ENCODE measurements around the gene SMTN.
A peak's percentile ranks its signal among the peaks of the same experiment; 100 is the strongest.

SMTN gene

DNA sequence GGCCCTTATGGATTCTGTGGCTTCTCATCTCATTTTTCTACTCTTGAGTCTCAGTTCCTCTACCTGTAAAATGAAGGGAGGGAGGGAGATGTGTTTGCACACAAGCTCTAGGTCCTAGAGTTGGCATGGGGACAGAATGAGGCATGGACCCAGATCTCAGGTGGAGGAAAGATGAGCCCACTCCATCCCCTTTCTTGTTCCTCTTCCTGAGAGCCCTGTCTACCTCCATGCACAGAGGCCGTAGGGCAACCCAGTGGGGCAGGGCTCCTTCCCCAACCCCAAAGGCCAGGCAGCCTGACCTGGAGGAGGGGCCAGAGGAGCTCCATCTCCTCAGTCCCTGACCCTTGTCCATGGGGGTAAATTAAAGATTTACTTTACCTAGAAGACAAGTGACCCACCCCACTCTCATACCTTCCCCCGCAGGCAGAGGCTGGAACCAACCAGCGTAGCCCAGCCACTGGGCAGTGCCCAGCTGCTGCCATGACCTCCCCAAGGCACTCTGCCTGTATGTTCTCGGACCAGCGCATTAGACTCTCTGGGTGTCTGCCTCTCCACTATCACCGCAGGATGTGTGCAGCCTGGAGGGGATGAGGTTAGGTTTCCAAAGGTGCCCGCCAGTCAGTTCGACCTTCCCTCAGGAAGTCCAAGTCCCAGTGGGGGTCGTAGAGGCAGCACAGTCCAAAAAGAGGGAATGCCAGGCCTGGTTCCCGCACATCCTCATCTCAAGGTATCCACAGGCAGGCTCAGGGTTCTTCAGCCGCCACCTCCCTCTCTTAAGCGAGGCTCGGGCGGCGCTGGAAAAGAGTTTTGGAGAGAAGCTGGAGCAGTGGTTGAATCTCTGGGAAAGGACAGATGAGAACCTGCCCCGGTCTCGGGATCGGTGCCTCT lies 3.0 kb downstream of the SMTN start:
- no peak for TF ChIP-seq CTCF (IDR thresholded peaks at IDR 0.05)
- peak; percentile 75 for DNase-seq (ENCODE audit: low spot score)
- peak overlapping the region; percentile 94 to 98 for H3K27ac ChIP-seq
- H3K4me3 ChIP-seq: peak overlapping the region; percentile 81

DNA sequence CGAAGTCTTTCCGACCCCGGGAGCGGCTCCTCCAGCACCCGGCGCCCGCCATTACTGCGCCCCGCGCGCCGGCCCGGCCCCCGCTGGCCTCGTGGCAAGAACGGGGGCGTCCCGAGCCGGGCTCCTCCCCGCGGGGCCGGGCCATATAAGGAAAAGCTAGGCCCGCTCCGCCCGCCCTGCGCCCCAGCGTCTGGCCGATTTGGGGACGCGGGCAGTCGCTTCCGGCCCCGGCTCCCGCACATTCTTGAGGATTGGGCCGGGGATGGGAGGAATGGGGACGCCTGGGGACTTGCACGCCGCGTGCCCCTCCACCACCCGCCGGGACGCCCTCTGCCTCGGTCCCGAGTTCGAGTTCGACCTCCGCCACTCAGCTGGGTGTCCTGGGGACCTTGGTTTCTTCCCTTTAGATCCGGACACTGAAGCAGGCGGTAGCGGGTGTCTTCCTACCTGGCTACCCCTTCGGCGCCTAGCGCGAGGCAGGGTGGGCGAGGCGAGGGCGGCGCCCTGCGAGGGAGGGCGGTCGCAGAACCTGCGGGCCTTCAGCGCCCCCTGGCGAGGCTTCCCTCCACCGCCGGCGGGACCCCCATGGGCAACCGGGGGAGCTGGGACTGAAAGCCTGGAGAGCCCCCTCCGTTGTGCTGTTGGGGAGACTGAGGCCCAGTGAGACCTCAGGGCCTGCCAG lies 3.8 kb downstream of the SMTN start:
- peak; percentile 86 for TF ChIP-seq CTCF (IDR thresholded peaks at IDR 0.05)
- H3K27ac ChIP-seq: peak overlapping the region; percentile 94 to 98
- DNase-seq (ENCODE audit: low spot score): peak; percentile 96
- H3K4me3 ChIP-seq: peak overlapping the region; percentile 81

- Histone ChIP-seq H3K4me3 (peak overlapping the region; percentile 81), H3K27ac (peak overlapping the region; percentile 94 to 98)
- no peak for DNase-seq (ENCODE audit: low spot score)
- TF ChIP-seq CTCF (IDR thresholded peaks at IDR 0.05): peak; percentile 5
Measured at GRCh38 chr22:31085493-31085824, 4.3 kb downstream of the SMTN start.

DNA sequence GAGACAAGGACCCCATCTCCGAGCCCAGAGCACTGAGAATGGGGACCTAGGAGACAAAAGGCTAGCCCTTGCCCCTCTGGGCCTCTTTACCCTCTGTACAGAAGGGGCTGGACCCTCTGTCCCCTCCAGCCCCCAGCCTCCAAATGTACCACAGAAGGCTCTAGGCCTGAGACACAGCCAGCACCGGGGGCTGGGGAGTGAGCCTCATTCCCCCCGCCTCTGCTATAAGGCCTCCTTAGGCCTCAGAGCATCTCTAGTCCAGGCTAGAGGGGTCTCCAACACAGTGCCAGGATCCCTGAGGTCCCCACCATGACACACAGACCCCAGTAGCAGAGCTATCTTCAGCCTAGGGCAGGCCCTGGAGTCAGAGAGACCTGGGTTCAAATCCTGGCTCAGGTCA lies 4.8 kb downstream of the SMTN start:
- Histone ChIP-seq H3K4me3 (peak overlapping the region; percentile 81), H3K27ac (peak overlapping the region; percentile 94 to 98)
- no peak for TF ChIP-seq CTCF (IDR thresholded peaks at IDR 0.05)
- peak; percentile 74 for DNase-seq (ENCODE audit: low spot score)

- H3K27ac ChIP-seq: peak overlapping the region; percentile 94 to 98
- DNase-seq (ENCODE audit: low spot score): no peak
- TF ChIP-seq CTCF (IDR thresholded peaks at IDR 0.05): no peak
- H3K4me3 ChIP-seq: peak overlapping the region; percentile 81
Measured at GRCh38 chr22:31086703-31087330, 5.7 kb downstream of the SMTN start.

DNA sequence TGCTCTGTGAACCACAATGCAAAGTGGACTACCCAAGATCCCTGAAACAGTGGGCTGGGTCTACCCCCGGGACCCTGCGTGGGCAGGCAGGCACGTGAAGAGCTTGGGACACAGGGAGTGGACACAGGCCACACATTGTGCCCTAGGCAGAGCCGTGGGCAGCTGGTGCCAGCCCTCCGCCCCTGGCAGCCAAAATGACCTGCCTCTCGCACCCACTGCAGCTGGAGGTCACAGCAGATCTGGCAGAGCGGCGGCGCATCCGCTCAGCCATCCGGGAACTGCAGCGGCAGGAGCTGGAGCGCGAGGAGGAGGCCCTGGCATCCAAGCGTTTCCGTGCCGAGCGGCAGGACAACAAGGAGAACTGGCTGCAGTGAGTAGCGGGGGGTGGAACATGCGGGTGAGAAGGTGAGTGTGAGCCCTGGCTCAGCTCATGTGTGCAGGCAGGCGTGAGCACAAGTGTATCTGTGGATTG lies 6.7 kb downstream of the SMTN start:
- H3K27ac ChIP-seq: peak overlapping the region; percentile 94 to 98
- no peak for TF ChIP-seq CTCF (IDR thresholded peaks at IDR 0.05)
- H3K4me3 ChIP-seq: peak overlapping the region; percentile 34
- peak; percentile 70 for DNase-seq (ENCODE audit: low spot score)
